ENCODE results near the gene SDR42E2. TPM values are rescaled to one million over a fixed set of nuclear protein-coding genes. Genes with fewer than 3 reads are reported as not detected.

Gene SDR42E2
- total and polyA plus RNA-seq, 2 donors (not counting 1 experiment from before 2014, with no cell fraction given) = 0.12 to 0.62 TPM

GRCh38 chr16:22229889-22230288, 67.6 kb downstream of the SDR42E2 start:
- WGBS (ENCODE audit: insufficient coverage) = 80% methylated on average over 6 of the region's 7 CpGs
- Histone ChIP-seq H2AFZ (ENCODE audit: insufficient read depth, low read depth, low read length, poor library complexity, severe bottlenecking) (no peak overlapping the region), H3K79me2 (ENCODE audit: control insufficient read depth, insufficient read depth, low read length) (peaks cover 11% of the 10 kb centered on the region), H3K4me1 (ENCODE audit: control insufficient read depth in 2 of 2, insufficient read depth in 2 of 2, low read length in 2 of 2) (no peaks in the 10 kb centered on the region), H3K4me3 (ENCODE audit: control extremely low read depth in 1 of 5, extremely low read depth in 1 of 5, insufficient read depth in 1 of 5, low read depth in 2 of 5, low read length in 4 of 5) (no peak overlapping the region), H3K36me3 (replicated peaks in 1 of 2; ENCODE audit: control extremely low read depth in 1 of 2, control insufficient read depth in 1 of 2, extremely low read depth in 1 of 2, insufficient read depth in 2 of 2, low read length in 1 of 2) (peaks cover 0 to 8% of the 10 kb centered on the region in 2 experiments), H3K9me3 (ENCODE audit: control extremely low read depth in 1 of 3, control insufficient read depth in 2 of 3, insufficient read depth in 1 of 3, low read length in 2 of 3) (no peaks in the 10 kb centered on the region), H3K27me3 (replicated peaks in 1 of 4; ENCODE audit: control extremely low read depth in 1 of 4, control insufficient read depth in 3 of 4, insufficient read depth in 4 of 4, low read length in 3 of 4) (no peaks in the 10 kb centered on the region), H3K27ac (ENCODE audit: low read length in 2 of 2) (no peak overlapping the region), H3K4me2 (replicated peaks; ENCODE audit: low read depth, low read length, poor library complexity, severe bottlenecking) (no peak overlapping the region), H4K20me1 (ENCODE audit: control insufficient read depth, insufficient read depth, low read length, poor library complexity, severe bottlenecking) (no peaks in the 10 kb centered on the region), H3K9ac (ENCODE audit: low read length) (no peak overlapping the region)
- ChIA-PET POLR2A (no interaction called here), CTCF (no interaction called here)
- TF ChIP-seq, protein P1, sequence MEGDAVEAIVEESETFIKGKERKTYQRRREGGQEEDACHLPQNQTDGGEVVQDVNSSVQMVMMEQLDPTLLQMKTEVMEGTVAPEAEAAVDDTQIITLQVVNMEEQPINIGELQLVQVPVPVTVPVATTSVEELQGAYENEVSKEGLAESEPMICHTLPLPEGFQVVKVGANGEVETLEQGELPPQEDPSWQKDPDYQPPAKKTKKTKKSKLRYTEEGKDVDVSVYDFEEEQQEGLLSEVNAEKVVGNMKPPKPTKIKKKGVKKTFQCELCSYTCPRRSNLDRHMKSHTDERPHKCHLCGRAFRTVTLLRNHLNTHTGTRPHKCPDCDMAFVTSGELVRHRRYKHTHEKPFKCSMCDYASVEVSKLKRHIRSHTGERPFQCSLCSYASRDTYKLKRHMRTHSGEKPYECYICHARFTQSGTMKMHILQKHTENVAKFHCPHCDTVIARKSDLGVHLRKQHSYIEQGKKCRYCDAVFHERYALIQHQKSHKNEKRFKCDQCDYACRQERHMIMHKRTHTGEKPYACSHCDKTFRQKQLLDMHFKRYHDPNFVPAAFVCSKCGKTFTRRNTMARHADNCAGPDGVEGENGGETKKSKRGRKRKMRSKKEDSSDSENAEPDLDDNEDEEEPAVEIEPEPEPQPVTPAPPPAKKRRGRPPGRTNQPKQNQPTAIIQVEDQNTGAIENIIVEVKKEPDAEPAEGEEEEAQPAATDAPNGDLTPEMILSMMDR (IDR thresholded peaks at IDR 0.05) = no peak
- TF ChIP-seq EZH2 (IDR thresholded peaks at IDR 0.05; ENCODE audit: borderline replicate concordance, insufficient read depth, low read depth, low read length, poor library complexity, severe bottlenecking) = no peak
- ATAC-seq (ENCODE audit: low read depth) = no peak
- H3K9me3 Mint-ChIP-seq (ENCODE audit: insufficient read depth) = no peaks in the 10 kb centered on the region
- H3K4me3 Mint-ChIP-seq = no peak overlapping the region
- H3K27me3 Mint-ChIP-seq = no peaks in the 10 kb centered on the region
- no peaks in the 10 kb centered on the region for H3K4me1 Mint-ChIP-seq
- no peak for DNase-seq
- H3K27ac Mint-ChIP-seq = no peak overlapping the region
- intact Hi-C loops (cut with micrococcal nuclease) = no loop called here

GRCh38 chr16:22232277-22233036, 70.2 kb downstream of the SDR42E2 start:
- DNase-seq (no peak), ATAC-seq (ENCODE audit: low read depth) (no peak)
- Histone ChIP-seq H3K27me3 (replicated peaks in 1 of 4; ENCODE audit: control extremely low read depth in 1 of 4, control insufficient read depth in 3 of 4, insufficient read depth in 4 of 4, low read length in 3 of 4) (no peaks in the 10 kb centered on the region), H4K20me1 (ENCODE audit: control insufficient read depth, insufficient read depth, low read length, poor library complexity, severe bottlenecking) (no peaks in the 10 kb centered on the region), H2AFZ (ENCODE audit: insufficient read depth, low read depth, low read length, poor library complexity, severe bottlenecking) (no peak overlapping the region), H3K4me3 (ENCODE audit: control extremely low read depth in 1 of 5, extremely low read depth in 1 of 5, insufficient read depth in 1 of 5, low read depth in 2 of 5, low read length in 4 of 5) (no peak overlapping the region), H3K36me3 (replicated peaks in 1 of 2; ENCODE audit: control extremely low read depth in 1 of 2, control insufficient read depth in 1 of 2, extremely low read depth in 1 of 2, insufficient read depth in 2 of 2, low read length in 1 of 2) (peaks cover 0 to 11% of the 10 kb centered on the region in 2 experiments), H3K4me1 (ENCODE audit: control insufficient read depth in 2 of 2, insufficient read depth in 2 of 2, low read length in 2 of 2) (no peaks in the 10 kb centered on the region), H3K9me3 (ENCODE audit: control extremely low read depth in 1 of 3, control insufficient read depth in 2 of 3, insufficient read depth in 1 of 3, low read length in 2 of 3) (no peaks in the 10 kb centered on the region), H3K27ac (ENCODE audit: low read length in 2 of 2) (no peak overlapping the region), H3K4me2 (replicated peaks; ENCODE audit: low read depth, low read length, poor library complexity, severe bottlenecking) (no peak overlapping the region), H3K9ac (ENCODE audit: low read length) (no peak overlapping the region), H3K79me2 (ENCODE audit: control insufficient read depth, insufficient read depth, low read length) (peaks cover 11% of the 10 kb centered on the region)
- Mint-ChIP-seq H3K9me3 (ENCODE audit: insufficient read depth) (no peaks in the 10 kb centered on the region), H3K27me3 (no peaks in the 10 kb centered on the region), H3K4me1 (no peaks in the 10 kb centered on the region), H3K4me3 (no peak overlapping the region), H3K27ac (no peak overlapping the region)
- 85% methylated on average over 11 of the region's 14 CpGs for WGBS (ENCODE audit: insufficient coverage)
- CTCF ChIA-PET = no interaction called here
- TF ChIP-seq EZH2 (IDR thresholded peaks at IDR 0.05; ENCODE audit: borderline replicate concordance, insufficient read depth, low read depth, low read length, poor library complexity, severe bottlenecking) = no peak
- TF ChIP-seq, protein P1 (IDR thresholded peaks at IDR 0.05) = no peak
- POLR2A ChIA-PET = no interaction called here
- intact Hi-C loops (cut with micrococcal nuclease) = no loop called here
